ENCODE measurements around the gene CAMK1D. TPM values are rescaled to one million over a fixed set of nuclear protein-coding genes. Genes with fewer than 3 reads are reported as not detected.

The CAMK1D gene
- total RNA-seq, 1 donor: 11.2 TPM

- Histone ChIP-seq H3K4me1 (ENCODE audit: insufficient read depth, low read length) (peaks cover 6% of the 10 kb centered on the region), H3K79me2 (ENCODE audit: insufficient read depth, low read length) (no peaks in the 10 kb centered on the region), H3K27ac (ENCODE audit: low read depth, low read length) (no peak overlapping the region), H2AFZ (ENCODE audit: low read length) (no peak overlapping the region), H3K36me3 (ENCODE audit: insufficient read depth, low read length) (no peaks in the 10 kb centered on the region), H3K27me3 (ENCODE audit: insufficient read depth, low read length) (no peaks in the 10 kb centered on the region), H3K4me3 (ENCODE audit: insufficient read depth, low read length) (no peak overlapping the region), H3K4me2 (ENCODE audit: insufficient read depth, low read length) (no peak overlapping the region), H4K20me1 (ENCODE audit: insufficient read depth, low read length) (no peaks in the 10 kb centered on the region), H3K9me3 (ENCODE audit: low read depth, low read length) (no peaks in the 10 kb centered on the region)
- DNase-seq (ENCODE audit: insufficient read length, low spot score, missing footprints): no peak
- TF ChIP-seq CTCF (IDR thresholded peaks at IDR 0.05; ENCODE audit: extremely low read depth, low read depth, low read length): no peak
These were observed 484.1 kb downstream of the CAMK1D start for GRCh38 chr10:12833451-12833850.

GRCh38 chr10:12834116-12834665 is 484.8 kb downstream of the CAMK1D start:
- peaks cover 6% of the 10 kb centered on the region for H3K4me1 ChIP-seq (ENCODE audit: insufficient read depth, low read length)
- H3K4me2 ChIP-seq (ENCODE audit: insufficient read depth, low read length): no peak overlapping the region
- no peaks in the 10 kb centered on the region for H3K9me3 ChIP-seq (ENCODE audit: low read depth, low read length)

GRCh38 chr10:12834721-12835120 is 485.4 kb downstream of the CAMK1D start:
- Histone ChIP-seq H3K4me2 (ENCODE audit: insufficient read depth, low read length) (no peak overlapping the region), H3K36me3 (ENCODE audit: insufficient read depth, low read length) (no peaks in the 10 kb centered on the region), H3K9me3 (ENCODE audit: low read depth, low read length) (no peaks in the 10 kb centered on the region), H3K27ac (ENCODE audit: low read depth, low read length) (no peak overlapping the region), H4K20me1 (ENCODE audit: insufficient read depth, low read length) (no peaks in the 10 kb centered on the region), H3K79me2 (ENCODE audit: insufficient read depth, low read length) (no peaks in the 10 kb centered on the region), H2AFZ (ENCODE audit: low read length) (no peak overlapping the region), H3K4me3 (ENCODE audit: insufficient read depth, low read length) (no peak overlapping the region), H3K27me3 (ENCODE audit: insufficient read depth, low read length) (no peaks in the 10 kb centered on the region), H3K4me1 (ENCODE audit: insufficient read depth, low read length) (peaks cover 6% of the 10 kb centered on the region)
- DNase-seq (ENCODE audit: insufficient read length, low spot score, missing footprints): no peak
- no peak for TF ChIP-seq CTCF (IDR thresholded peaks at IDR 0.05; ENCODE audit: extremely low read depth, low read depth, low read length)

More at GRCh38 chr10:12834116-12834665, 484.8 kb downstream of the CAMK1D start:
- TF ChIP-seq CTCF (IDR thresholded peaks at IDR 0.05; ENCODE audit: extremely low read depth, low read depth, low read length): no peak
- no peak overlapping the region for H3K27ac ChIP-seq (ENCODE audit: low read depth, low read length)
- no peak overlapping the region for H3K4me3 ChIP-seq (ENCODE audit: insufficient read depth, low read length)
- H3K27me3 ChIP-seq (ENCODE audit: insufficient read depth, low read length): no peaks in the 10 kb centered on the region
- no peak for DNase-seq (ENCODE audit: insufficient read length, low spot score, missing footprints)
- H3K79me2 ChIP-seq (ENCODE audit: insufficient read depth, low read length): no peaks in the 10 kb centered on the region
- no peaks in the 10 kb centered on the region for H4K20me1 ChIP-seq (ENCODE audit: insufficient read depth, low read length)
- H2AFZ ChIP-seq (ENCODE audit: low read length): no peak overlapping the region
- H3K36me3 ChIP-seq (ENCODE audit: insufficient read depth, low read length): no peaks in the 10 kb centered on the region

GRCh38 chr10:12835709-12836108 is 486.4 kb downstream of the CAMK1D start:
- Histone ChIP-seq H3K79me2 (ENCODE audit: insufficient read depth, low read length) (no peaks in the 10 kb centered on the region), H2AFZ (ENCODE audit: low read length) (no peak overlapping the region), H3K27ac (ENCODE audit: low read depth, low read length) (no peak overlapping the region), H3K27me3 (ENCODE audit: insufficient read depth, low read length) (no peaks in the 10 kb centered on the region), H3K9me3 (ENCODE audit: low read depth, low read length) (no peaks in the 10 kb centered on the region), H4K20me1 (ENCODE audit: insufficient read depth, low read length) (no peaks in the 10 kb centered on the region), H3K4me2 (ENCODE audit: insufficient read depth, low read length) (peak overlapping the region; percentile 20), H3K4me1 (ENCODE audit: insufficient read depth, low read length) (peaks cover 6% of the 10 kb centered on the region), H3K4me3 (ENCODE audit: insufficient read depth, low read length) (no peak overlapping the region), H3K36me3 (ENCODE audit: insufficient read depth, low read length) (no peaks in the 10 kb centered on the region)
- no peak for TF ChIP-seq CTCF (IDR thresholded peaks at IDR 0.05; ENCODE audit: extremely low read depth, low read depth, low read length)
- DNase-seq (ENCODE audit: insufficient read length, low spot score, missing footprints): peak; percentile 97

All from osteoblast (primary cell).